Upper lobe of right lung (tissue), 1 donor: ENCODE measurements around the gene OTOF. TPM values are rescaled to one million over a fixed set of nuclear protein-coding genes. Genes with fewer than 3 reads are reported as not detected.
A peak's percentile ranks its signal among the peaks of the same experiment; 100 is the strongest.

Experiments
- ATAC-seq: fragments of 200-7000 bp; cut with Tn5 transposase; one replicate; pipeline ENCODE4 v1.9.1; 2020; ENCODE audit warnings: mild to moderate bottlenecking, moderate library complexity
- DNase-seq: peaks from one replicate; pipeline ENCODE4 v3.0.0-alpha.2; 2020
- H3K27ac ChIP-seq: fragments of 200-600 bp; one replicate; pipeline ENCODE4 v1.8.0; 2022
- H3K27me3 ChIP-seq: fragments of 200-600 bp; one replicate; pipeline ENCODE4 v1.8.0; 2022; ENCODE audit warnings: mild to moderate bottlenecking
- H3K36me3 ChIP-seq: fragments of 200-600 bp; one replicate; pipeline ENCODE4 v1.8.0; 2022
- H3K4me1 ChIP-seq: fragments of 200-600 bp; one replicate; pipeline ENCODE4 v1.8.0; 2022
- H3K4me3 ChIP-seq: fragments of 200-600 bp; one replicate; pipeline ENCODE4 v1.8.0; 2022; ENCODE audit warnings: mild to moderate bottlenecking
- H3K9me3 ChIP-seq: fragments of 200-600 bp; one replicate; pipeline ENCODE4 v1.8.0; 2022
- intact Hi-C: fragments of 100-400 bp; cut with DNase I; formaldehyde crosslinking; loops from one replicate; pipeline ENCODE4 v1.11.0; 2022
- total RNA-seq: library from RNA; stranded (reverse); fragmentation: NEBNext Ultra II Directional; extraction: Animal tissue kit (Norgen Biotek cat#: 25700); gene quantifications from one replicate; pipeline ENCODE4 v1.2.1, GENCODE V29; 2021
- TF ChIP-seq, protein P1 (sequence below): fragments of 200-600 bp; IDR thresholded peaks from one replicate; pipeline ENCODE4 v1.8.0; 2022; ENCODE audit warnings: antibody characterized with exemption
- donor health status: DM: no; HTN: yes; CAD: no; lungs with severe emphysema.

Gene OTOF
- total RNA-seq, 1 donor from 2014 or later = 0.69 TPM

- Histone ChIP-seq H3K4me3 (no peak overlapping the region), H3K27ac (no peak overlapping the region), H3K36me3 (no peaks in the 10 kb centered on the region), H3K4me1 (peaks cover 3% of the 10 kb centered on the region), H3K9me3 (no peaks in the 10 kb centered on the region), H3K27me3 (no peaks in the 10 kb centered on the region)
- TF ChIP-seq, protein P1, sequence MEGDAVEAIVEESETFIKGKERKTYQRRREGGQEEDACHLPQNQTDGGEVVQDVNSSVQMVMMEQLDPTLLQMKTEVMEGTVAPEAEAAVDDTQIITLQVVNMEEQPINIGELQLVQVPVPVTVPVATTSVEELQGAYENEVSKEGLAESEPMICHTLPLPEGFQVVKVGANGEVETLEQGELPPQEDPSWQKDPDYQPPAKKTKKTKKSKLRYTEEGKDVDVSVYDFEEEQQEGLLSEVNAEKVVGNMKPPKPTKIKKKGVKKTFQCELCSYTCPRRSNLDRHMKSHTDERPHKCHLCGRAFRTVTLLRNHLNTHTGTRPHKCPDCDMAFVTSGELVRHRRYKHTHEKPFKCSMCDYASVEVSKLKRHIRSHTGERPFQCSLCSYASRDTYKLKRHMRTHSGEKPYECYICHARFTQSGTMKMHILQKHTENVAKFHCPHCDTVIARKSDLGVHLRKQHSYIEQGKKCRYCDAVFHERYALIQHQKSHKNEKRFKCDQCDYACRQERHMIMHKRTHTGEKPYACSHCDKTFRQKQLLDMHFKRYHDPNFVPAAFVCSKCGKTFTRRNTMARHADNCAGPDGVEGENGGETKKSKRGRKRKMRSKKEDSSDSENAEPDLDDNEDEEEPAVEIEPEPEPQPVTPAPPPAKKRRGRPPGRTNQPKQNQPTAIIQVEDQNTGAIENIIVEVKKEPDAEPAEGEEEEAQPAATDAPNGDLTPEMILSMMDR = no peak
- ATAC-seq (peak; percentile 49), DNase-seq (no peak)
- intact Hi-C loops = no loop called here
These were observed 6.1 kb upstream of the OTOF start for GRCh38 chr2:26483957-26484565.

DNA sequence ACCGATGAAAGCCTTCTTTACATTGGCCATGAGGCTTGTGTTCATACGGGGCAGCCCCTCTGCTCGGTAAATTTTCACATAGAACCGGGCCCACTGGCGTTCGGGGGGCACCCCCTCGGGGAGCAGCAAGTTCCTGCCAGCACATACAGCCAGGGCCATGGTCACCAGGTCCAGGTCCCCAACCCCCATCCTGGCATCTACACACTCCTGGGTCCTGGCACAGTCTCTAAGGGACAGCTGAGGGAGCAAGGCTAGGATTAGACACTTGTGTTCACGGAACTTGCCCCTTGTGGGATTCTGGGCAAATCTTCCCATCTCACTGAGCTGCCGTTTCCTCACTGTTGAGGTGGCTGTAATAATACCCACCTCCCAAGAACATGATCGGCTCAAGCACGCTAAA, 5.6 kb upstream of the OTOF start:
- intact Hi-C loops = no loop called here
- no peak overlapping the region for H3K4me3 ChIP-seq
- peaks cover 3% of the 10 kb centered on the region for H3K4me1 ChIP-seq
- no peaks in the 10 kb centered on the region for H3K36me3 ChIP-seq
- H3K27me3 ChIP-seq = no peaks in the 10 kb centered on the region
- H3K9me3 ChIP-seq = no peaks in the 10 kb centered on the region
- no peak for DNase-seq
- no peak overlapping the region for H3K27ac ChIP-seq
- ATAC-seq = no peak
- TF ChIP-seq, protein P1 = no peak

DNA sequence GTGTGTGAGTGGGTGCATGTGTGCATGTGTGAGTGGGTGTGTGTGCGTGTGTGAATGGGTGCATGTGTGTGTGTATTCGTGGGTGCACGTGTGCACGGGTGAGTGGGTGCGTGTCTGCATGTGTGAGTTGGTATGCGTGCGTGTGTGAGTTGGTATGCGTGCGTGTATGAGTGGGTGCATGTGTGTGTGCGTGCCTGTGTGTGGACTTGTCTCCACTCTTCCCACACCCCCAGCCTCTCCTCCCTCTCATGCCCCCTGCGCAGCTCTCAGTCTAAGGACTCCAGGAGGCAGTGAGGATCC, 5.1 kb upstream of the OTOF start:
- Histone ChIP-seq H3K4me3 (no peak overlapping the region), H3K4me1 (peaks cover 3% of the 10 kb centered on the region), H3K9me3 (no peaks in the 10 kb centered on the region), H3K27me3 (no peaks in the 10 kb centered on the region), H3K36me3 (no peaks in the 10 kb centered on the region), H3K27ac (no peak overlapping the region)
- no peak for DNase-seq
- no peak for ATAC-seq
- TF ChIP-seq, protein P1 = no peak
- intact Hi-C loops = no loop called here

DNA sequence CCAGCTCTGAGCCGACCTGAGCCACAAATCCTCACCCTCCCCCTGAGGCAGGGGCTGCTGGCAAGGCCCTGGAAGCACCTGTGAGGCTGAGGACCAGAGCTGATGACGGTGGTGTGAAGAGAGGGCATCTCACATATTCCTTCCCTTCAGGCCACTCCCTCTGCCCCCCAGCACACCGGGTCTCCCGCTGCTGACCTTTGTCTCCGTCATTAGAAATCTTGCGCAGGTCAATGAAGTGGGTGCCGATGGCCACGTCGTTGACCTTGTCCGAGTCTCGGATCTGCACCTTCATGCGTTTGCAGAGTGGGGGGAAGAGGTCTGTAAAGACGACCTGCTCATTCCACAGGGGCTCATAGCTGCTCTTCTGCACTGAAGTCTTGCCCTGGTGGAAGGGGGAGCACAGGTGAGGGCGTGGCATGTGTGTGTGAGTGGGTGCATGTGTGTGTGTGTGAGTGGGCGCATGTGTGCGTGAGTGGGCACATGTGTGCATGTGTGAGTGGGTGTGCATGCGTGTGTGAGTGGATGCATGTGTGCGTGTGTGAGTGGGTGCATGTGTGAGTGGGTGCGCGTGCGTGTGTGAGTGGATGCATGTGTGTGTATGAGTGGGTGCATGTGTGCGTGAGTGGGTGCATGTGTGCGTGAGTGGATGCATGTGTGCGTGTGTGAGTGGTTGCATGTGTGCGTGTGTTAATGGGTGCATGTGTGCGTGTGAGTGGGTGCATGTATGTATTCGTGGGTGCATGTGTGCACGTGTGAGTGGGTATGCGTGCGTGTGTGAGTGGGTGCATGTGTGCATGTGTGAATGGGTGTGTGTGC, 4.5 kb upstream of the OTOF start:
- ATAC-seq = no peak
- TF ChIP-seq, protein P1 = no peak
- Histone ChIP-seq H3K9me3 (no peaks in the 10 kb centered on the region), H3K36me3 (no peaks in the 10 kb centered on the region), H3K4me3 (no peak overlapping the region), H3K27ac (no peak overlapping the region), H3K4me1 (peaks cover 3% of the 10 kb centered on the region), H3K27me3 (no peaks in the 10 kb centered on the region)
- no peak for DNase-seq
- intact Hi-C loops = no loop called here

DNA sequence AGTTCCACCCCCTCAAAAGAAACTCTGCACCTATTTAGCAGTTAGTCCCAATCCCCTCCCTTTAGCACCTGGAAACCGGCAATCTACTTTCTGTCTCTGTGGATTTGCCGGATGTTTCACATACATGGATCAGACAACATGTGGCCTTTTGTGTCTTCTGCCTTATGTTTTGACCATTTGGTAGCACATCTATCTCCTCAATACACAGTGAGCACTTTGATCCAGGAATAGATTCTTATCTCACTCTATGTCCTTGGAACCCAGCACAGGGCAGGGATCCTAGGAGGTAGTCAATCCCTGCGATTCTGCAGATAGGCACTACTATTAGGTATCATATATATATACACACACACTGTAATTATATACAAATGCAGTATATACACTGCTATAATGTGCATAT, 3.8 kb upstream of the OTOF start:
- TF ChIP-seq, protein P1 = no peak
- intact Hi-C loops = no loop called here
- H3K4me1 ChIP-seq = peaks cover 3% of the 10 kb centered on the region
- H3K4me3 ChIP-seq = no peak overlapping the region
- ATAC-seq (no peak), DNase-seq (no peak)
- H3K27ac ChIP-seq = no peak overlapping the region
- no peaks in the 10 kb centered on the region for H3K27me3 ChIP-seq
- H3K36me3 ChIP-seq = no peaks in the 10 kb centered on the region
- no peaks in the 10 kb centered on the region for H3K9me3 ChIP-seq
